Spinal cord (tissue), 10 donors: ENCODE data around the gene ATP5MC3. TPM values are rescaled to one million over a fixed set of nuclear protein-coding genes. Genes with fewer than 3 reads are reported as not detected.
"Not testable (repeated sequence)": the region's sequence is repeated elsewhere in the genome, so short reads cannot be mapped to it uniquely, and the experiment has no call there.

Source experiments
- DNase-seq, 6 donors: peaks; one replicate each; pipeline versions ENCODE4 v3.0.0 to v3.0.0-alpha.2; 2013 to 2015; ENCODE audit warnings: low spot score in 6 of 6, low read depth in 4 of 6
- H3K27ac ChIP-seq: one replicate; pipeline ENCODE4 v1.5.1; 2013; ENCODE audit warnings: low read depth, low read length, control low read depth
- H3K27me3 ChIP-seq: one replicate; pipeline ENCODE4 v1.6.1; 2013; ENCODE audit warnings: low read length; ENCODE audit not compliant: control insufficient read depth, insufficient read depth
- H3K36me3 ChIP-seq: one replicate; pipeline ENCODE4 v1.6.1; 2013; ENCODE audit warnings: low read length; ENCODE audit not compliant: control insufficient read depth, insufficient read depth
- H3K4me1 ChIP-seq: one replicate; pipeline ENCODE4 v1.6.1; 2013; ENCODE audit warnings: low read length; ENCODE audit not compliant: control insufficient read depth, insufficient read depth
- H3K4me3 ChIP-seq: one replicate; pipeline ENCODE4 v1.5.1; 2013; ENCODE audit warnings: low read depth, low read length, control low read depth
- H3K9me3 ChIP-seq: one replicate; pipeline ENCODE4 v1.6.1; 2013; ENCODE audit warnings: low read length; ENCODE audit not compliant: control insufficient read depth, insufficient read depth
- WGBS: methylation state at CpG from one replicate; pipeline ENCODE4 v1.1.5; 2013; ENCODE audit warnings: missing lambda C conversion rate; ENCODE audit not compliant: insufficient coverage; 5-methylcytosine and 5-hydroxymethylcytosine counted together
- long read RNA-seq, 4 donors: transcript quantifications; one replicate each; lab custom pipeline, GENCODE V29; 2026
- polyA plus RNA-seq, 2 donors: library from polyadenylated mRNA; unstranded; fragments of 120-200 nt; gene quantifications; one replicate each; pipeline ENCODE4 v1.2.1, GENCODE V29; 2013; ENCODE audit not compliant: insufficient read length in 2 of 2
- total RNA-seq, 2 donors: library from RNA; depleted of rRNA in 1 of 2; stranded (reverse); fragments of 120-200 nt in 1 of 2; fragments of >200 nt in 1 of 2; gene quantifications; one replicate each; pipeline versions ENCODE4 v1.2.3 to v1.2.4, GENCODE V29; 2013 to 2014
- donor health status: healthy.

Gene ATP5MC3
- 100 to 1,000 TPM; 121 to 174 TPM for total RNA-seq
- 100 to 1,000 TPM; 300 to 312 TPM for polyA plus RNA-seq
- long read RNA-seq, donor 1, full-length matches to known transcripts = 305 of 433 reads
- long read RNA-seq, donor 1, partial matches to known transcripts = 128 of 433 reads
- long read RNA-seq, donor 1, other reads (novel, unspliced or antisense) = 0 of 433 reads
- long read RNA-seq, donor 2, full-length matches to known transcripts = 102 of 137 reads
- long read RNA-seq, donor 2, partial matches to known transcripts = 21 of 137 reads
- long read RNA-seq, donor 2, other reads (novel, unspliced or antisense) = 14 of 137 reads
- long read RNA-seq, donor 3, full-length matches to known transcripts = 137 of 208 reads
- long read RNA-seq, donor 3, partial matches to known transcripts = 54 of 208 reads
- long read RNA-seq, donor 3, other reads (novel, unspliced or antisense) = 17 of 208 reads
- long read RNA-seq, donor 4, full-length matches to known transcripts = 262 of 420 reads
- long read RNA-seq, donor 4, partial matches to known transcripts = 110 of 420 reads
- long read RNA-seq, donor 4, other reads (novel, unspliced or antisense) = 48 of 420 reads

DNA sequence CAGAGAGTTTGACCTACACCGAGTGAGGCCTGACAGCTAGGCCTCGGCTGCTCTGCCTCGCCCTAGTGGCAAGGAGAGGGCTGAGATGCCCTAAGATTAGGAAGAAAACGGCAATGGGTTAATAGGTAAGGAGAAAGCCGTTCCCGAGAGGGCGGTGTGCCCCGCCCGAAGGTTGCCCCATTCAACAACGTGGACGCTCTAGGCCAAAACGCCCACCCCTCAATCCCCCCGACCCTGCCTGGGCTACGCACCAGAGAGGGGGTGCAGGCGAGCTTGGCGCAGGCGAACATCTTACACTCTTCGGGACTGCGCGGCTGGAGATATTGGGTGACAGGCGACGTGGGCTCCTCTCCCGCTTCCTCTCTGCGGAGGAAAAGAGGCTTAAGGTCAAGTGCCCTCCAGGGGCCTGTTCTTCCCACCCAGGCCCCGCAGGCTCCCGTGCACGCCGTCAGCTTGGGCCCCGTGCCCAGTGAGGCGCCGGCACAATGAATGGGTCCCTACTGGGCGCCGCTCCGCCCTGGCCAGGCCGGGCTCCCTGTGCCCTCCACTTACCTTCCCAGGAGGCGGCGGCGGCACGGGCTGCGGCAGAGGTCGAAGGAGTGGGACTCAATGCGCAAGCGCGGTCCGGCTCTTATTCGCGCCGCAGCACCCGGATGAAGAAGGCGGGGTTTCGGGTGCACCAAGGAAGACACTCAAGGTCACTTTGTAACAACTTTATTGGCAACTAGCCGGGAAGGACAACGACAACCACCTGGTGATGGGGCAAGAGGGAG, at the start of gene ATP5MC3:
Gene ATP5MC3, minus strand, starts transcription at position 607 of the 773 bp plus-strand sequence. Its CDS starts 317 bp downstream, at position 290.
- WGBS = 0% methylated on average over 47 of the region's 53 CpGs
- H3K9me3 ChIP-seq = no peaks in the 10 kb centered on the region

DNA sequence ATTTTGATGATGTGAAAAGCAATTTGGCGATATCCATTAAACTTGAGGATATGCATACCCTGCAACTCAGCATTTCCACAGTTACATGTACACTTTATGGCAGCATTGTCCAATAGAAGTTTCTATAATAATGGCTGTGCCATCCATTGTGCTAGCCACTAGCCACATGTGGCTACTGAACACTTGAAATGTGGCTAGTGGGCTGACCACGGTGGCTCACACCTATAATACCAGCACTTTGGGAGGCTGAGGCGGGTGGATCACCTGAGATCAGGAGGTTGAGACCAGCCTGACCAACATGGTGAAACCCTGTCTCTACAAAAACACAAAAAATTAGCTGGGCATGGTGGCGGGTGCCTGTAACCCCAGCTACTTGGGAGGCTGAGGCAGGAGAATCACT, 47.1 kb upstream of the ATP5MC3 start:
- not testable (repeated sequence) for H3K27ac ChIP-seq, H3K4me3 ChIP-seq, H3K36me3 ChIP-seq, H3K9me3 ChIP-seq, H3K27me3 ChIP-seq, DNase-seq, H3K4me1 ChIP-seq
- WGBS = no CpG with 5 or more reads among the region's 4 CpGs

More for the DNA sequence above, at the start of gene ATP5MC3:
- Histone ChIP-seq H3K4me1 (no peaks in the 10 kb centered on the region), H3K4me3 (peak within 1 kb of the TSS; percentile 90), H3K36me3 (peaks cover 4% of the 10 kb centered on the region), H3K27ac (peak within 1 kb of the TSS; percentile 82), H3K27me3 (no peaks in the 10 kb centered on the region)
- peak; percentile 88 to 99 (median 92) for DNase-seq

DNA sequence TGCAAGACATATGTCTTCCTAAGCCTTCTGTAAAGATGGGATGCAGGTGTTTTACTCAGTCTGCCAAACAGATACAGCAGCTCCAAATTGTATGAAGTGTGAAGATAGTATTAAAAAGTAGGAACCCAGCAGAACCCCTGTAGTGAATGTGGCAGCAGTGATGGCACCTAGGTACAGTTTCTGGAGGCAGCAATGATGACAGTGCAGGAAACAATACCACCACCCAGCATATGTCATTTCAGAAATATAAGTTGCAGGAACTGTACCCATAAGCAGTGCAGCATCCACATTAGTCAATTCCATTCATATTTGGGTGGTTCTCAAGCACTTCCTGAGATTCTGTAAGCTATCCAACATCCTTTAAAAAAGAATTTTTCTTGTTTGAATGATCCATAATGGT, 46.7 kb upstream of the ATP5MC3 start:
- H3K36me3 ChIP-seq = no peaks in the 10 kb centered on the region

DNA sequence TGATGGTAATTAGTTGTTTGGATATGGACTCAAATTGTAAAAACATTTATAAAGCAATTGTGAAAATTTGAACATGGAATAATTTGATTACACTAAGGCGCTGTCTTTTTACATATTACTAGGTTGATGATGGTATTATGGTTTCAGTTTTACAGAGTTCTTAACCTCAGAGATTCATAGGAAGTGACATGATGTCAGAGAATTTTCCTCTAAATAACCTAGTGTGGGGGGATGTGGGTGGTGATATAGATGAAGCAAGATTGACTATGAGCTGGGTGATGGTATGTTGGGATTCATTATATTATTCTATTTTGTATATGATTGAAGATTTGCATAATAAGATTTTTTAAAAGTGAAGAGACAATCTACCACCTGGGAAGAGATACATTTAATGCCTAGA, 45.9 kb upstream of the ATP5MC3 start:
- no CpG with 5 or more reads among the region's 1 CpG for WGBS
- Histone ChIP-seq H3K9me3 (no peaks in the 10 kb centered on the region), H3K4me3 (no peak overlapping the region), H3K27ac (no peak overlapping the region), H3K36me3 (no peaks in the 10 kb centered on the region), H3K4me1 (no peaks in the 10 kb centered on the region), H3K27me3 (no peaks in the 10 kb centered on the region)
- DNase-seq = no peak

More for the DNA sequence above, 46.7 kb upstream of the ATP5MC3 start:
- Histone ChIP-seq H3K4me3 (no peak overlapping the region), H3K9me3 (no peaks in the 10 kb centered on the region), H3K27me3 (no peaks in the 10 kb centered on the region), H3K27ac (no peak overlapping the region), H3K4me1 (no peaks in the 10 kb centered on the region)
- DNase-seq = peak in 1 of 6 donors; percentile 26

DNA sequence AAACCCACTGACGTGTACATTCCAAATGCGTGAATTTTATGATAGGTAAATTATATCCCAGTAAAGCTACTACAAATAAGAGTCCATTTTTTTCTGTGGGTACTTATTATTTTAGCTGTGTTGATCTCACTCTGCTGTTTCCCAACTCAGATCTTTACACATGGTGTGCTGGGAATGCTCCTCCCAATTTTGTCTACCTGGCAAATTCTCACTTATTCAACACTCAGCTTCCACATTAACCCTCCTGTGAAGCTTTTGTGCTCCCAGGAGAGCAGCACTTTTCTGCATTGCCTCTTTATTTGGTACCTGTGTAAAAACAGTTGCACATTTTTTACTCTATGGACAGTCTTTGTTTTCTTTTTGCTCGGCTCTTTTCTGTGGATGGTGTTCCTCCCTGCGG, 38.6 kb upstream of the ATP5MC3 start:
- H3K4me1 ChIP-seq = no peaks in the 10 kb centered on the region
- no peak overlapping the region for H3K4me3 ChIP-seq
- H3K27me3 ChIP-seq = no peaks in the 10 kb centered on the region
- DNase-seq = no peak
- no CpG with 5 or more reads among the region's 4 CpGs for WGBS
- no peaks in the 10 kb centered on the region for H3K36me3 ChIP-seq
- no peak overlapping the region for H3K27ac ChIP-seq
- no peaks in the 10 kb centered on the region for H3K9me3 ChIP-seq

DNA sequence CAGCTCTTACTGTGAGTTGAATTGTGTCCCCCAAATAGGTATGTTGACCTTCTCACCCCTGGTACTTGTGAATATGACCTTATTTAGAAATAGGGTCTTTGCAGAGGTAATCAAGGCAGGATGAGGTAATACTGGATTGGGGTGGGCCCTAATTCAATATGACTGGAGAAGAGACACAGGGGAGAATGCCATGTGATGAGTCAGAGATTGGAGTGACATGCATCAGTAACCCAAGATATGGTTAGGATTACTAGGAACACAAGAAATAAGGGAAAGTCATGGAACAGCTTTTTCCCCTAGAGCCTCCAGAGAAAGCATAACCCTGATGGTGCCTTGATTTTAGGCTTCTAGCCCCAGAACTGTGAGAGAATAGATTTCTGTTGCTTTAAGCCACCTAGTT, 37.0 kb upstream of the ATP5MC3 start:
- Histone ChIP-seq H3K36me3 (no peaks in the 10 kb centered on the region), H3K27ac (no peak overlapping the region), H3K4me3 (no peak overlapping the region), H3K4me1 (no peaks in the 10 kb centered on the region), H3K9me3 (no peaks in the 10 kb centered on the region), H3K27me3 (no peaks in the 10 kb centered on the region)
- DNase-seq = no peak

DNA sequence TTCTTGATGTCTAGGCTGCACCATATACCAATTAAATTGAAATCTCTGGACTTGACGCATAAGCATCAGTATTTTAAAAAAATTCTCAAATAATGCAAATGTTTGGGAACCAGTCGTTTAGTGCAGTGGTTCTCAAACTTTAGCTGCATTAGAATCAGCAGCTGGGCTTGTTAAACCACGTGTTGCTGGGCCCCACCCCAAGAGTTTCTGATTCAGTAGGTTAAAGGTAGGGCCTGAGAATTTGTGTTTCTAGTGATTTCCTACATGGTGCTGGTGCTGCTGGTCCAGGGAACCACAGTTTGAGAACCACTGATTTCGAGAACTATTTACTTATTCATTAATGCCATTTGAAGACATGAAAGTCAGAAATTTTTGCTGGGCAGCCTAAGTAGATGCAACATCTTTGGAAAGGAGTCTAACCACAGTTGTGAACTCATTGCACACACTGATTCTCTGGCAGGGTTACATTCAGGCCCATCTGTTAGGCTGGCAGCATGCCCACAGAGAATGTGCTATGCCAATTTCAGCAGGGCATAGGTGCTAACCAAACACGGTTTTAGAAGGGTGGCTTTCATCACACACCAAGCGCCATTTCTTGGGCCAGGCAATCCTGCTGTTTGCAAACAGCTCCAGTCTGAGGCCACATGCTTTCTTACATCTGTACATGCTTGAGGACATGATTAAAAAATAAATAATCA, 26.4 kb upstream of the ATP5MC3 start:
- H3K27me3 ChIP-seq = peaks cover 3% of the 10 kb centered on the region
- WGBS = 52% methylated on average over 4 of the region's 6 CpGs
- no peak overlapping the region for H3K27ac ChIP-seq
- no peaks in the 10 kb centered on the region for H3K9me3 ChIP-seq
- peak in 5 of 6 donors; percentile 30 to 94 (median 48) for DNase-seq
- H3K4me3 ChIP-seq = no peak overlapping the region
- H3K4me1 ChIP-seq = peaks cover 3% of the 10 kb centered on the region
- H3K36me3 ChIP-seq = no peaks in the 10 kb centered on the region

DNA sequence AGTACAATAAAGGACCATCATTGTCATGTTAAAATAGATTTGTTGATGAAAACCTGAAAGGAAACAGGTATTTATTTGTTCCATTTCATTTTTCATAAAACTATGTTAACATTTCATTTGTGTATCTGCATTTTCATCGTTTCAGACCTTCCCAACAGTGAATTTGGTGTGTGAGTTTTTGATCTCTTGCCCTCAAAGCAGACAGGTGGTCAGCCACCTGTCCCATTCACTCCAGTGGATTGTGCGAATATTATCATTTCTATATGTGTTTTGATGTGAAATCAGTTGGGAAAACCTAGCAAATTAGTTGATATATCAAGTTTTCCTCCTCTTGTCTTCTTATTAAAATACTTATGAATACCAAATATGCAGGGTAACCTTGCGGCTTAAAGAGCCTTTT, 25.4 kb upstream of the ATP5MC3 start:
- peaks cover 3% of the 10 kb centered on the region for H3K4me1 ChIP-seq
- H3K4me3 ChIP-seq = no peak overlapping the region
- WGBS = no CpG with 5 or more reads among the region's 3 CpGs
- no peaks in the 10 kb centered on the region for H3K9me3 ChIP-seq
- peaks cover 5% of the 10 kb centered on the region for H3K27me3 ChIP-seq
- H3K27ac ChIP-seq = no peak overlapping the region
- no peaks in the 10 kb centered on the region for H3K36me3 ChIP-seq
- no peak for DNase-seq

DNA sequence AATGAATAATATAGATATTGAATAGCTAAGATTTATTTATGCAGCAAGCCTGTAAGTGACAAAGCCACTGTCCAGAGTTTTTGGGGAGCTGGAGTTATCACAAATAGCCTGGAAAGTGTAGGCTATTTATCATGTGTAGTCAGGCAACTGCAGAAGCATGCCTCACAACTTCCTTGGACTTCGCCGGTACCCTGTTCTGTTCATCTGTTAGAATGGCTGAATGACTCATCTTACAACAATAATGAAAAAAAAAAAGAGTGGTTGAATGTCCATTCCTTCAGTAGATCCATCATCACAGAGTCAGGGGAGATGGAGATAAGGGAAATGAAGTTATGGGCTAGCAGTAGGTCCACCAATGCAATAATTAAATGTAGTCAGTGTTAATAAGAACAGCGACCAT, 24.0 kb upstream of the ATP5MC3 start:
- peaks cover 3% of the 10 kb centered on the region for H3K4me1 ChIP-seq
- peaks cover 5% of the 10 kb centered on the region for H3K27me3 ChIP-seq
- H3K27ac ChIP-seq = no peak overlapping the region
- no peak overlapping the region for H3K4me3 ChIP-seq
- H3K9me3 ChIP-seq = no peaks in the 10 kb centered on the region
- H3K36me3 ChIP-seq = no peaks in the 10 kb centered on the region
- no CpG with 5 or more reads among the region's 3 CpGs for WGBS
- no peak for DNase-seq
